Prostate gland (tissue), 2 donors: ENCODE data around the gene SSBP3. TPM values are rescaled to one million over a fixed set of nuclear protein-coding genes. Genes with fewer than 3 reads are reported as not detected.
A peak's percentile ranks its signal among the peaks of the same experiment; 100 is the strongest.

Experiments used
- DNase-seq: peaks from one replicate; pipeline ENCODE4 v3.0.0-alpha.2; 2019; ENCODE audit warnings: low spot score
- H3K27ac ChIP-seq, 2 donors: fragments of 200-600 bp; sonication (generic); 2 replicates each; pipeline ENCODE4 v1.5.1; 2017 to 2019
- H3K27me3 ChIP-seq: fragments of 200-600 bp; sonication (generic); replicated peaks from 2 replicates; pipeline ENCODE4 v1.5.1; 2019; ENCODE audit not compliant: insufficient read depth
- H3K36me3 ChIP-seq, 2 donors: fragments of 200-600 bp; sonication (generic); 1 replicate in 1 of 2; 2 replicates in 1 of 2; pipeline versions ENCODE4 v1.5.1 to v1.8.1; 2017 to 2019
- H3K4me1 ChIP-seq: fragments of 200-600 bp; sonication (generic); replicated peaks from 2 replicates; pipeline ENCODE4 v1.5.1; 2019
- H3K4me3 ChIP-seq, 2 donors: fragments of 200-600 bp; sonication (generic); 2 replicates each; pipeline ENCODE4 v1.5.1; 2017 to 2019
- H3K9me3 ChIP-seq: fragments of 200-600 bp; sonication (generic); 2 replicates; pipeline ENCODE4 v1.5.1; 2017
- POLR2A ChIP-seq: fragments of 450-650 bp; IDR thresholded peaks from one replicate; pipeline ENCODE4 v1.6.1; 2016; ENCODE audit warnings: antibody characterized with exemption, mild to moderate bottlenecking
- POLR2AphosphoS5 ChIP-seq: sonication (generic); formaldehyde crosslinking; IDR thresholded peaks from one replicate; pipeline ENCODE4 v1.6.1; 2017; ENCODE audit warnings: antibody characterized with exemption
- WGBS: methylation state at CpG from one replicate; pipeline ENCODE4 v1.1.5; 2018; 5-methylcytosine and 5-hydroxymethylcytosine counted together
- intact Hi-C: fragments of 100-400 bp; cut with DNase I; formaldehyde crosslinking; loops from one replicate; pipeline ENCODE4 v1.14.2; 2022
- total RNA-seq, 2 donors: library from RNA; depleted of rRNA; stranded (reverse); fragments of >200 nt; gene quantifications; one replicate each; pipeline ENCODE4 v1.1.0, GENCODE V29; 2016
- TF ChIP-seq, protein P1 (sequence below), 4 experiments: fragments of 200-600 bp in 2 of 4; fragments of 450-650 bp in 2 of 4; sonication (generic) in 2 of 4; IDR thresholded peaks; 1 replicate in 3 of 4; 2 replicates in 1 of 4; pipeline ENCODE4 v1.5.1; 2016 to 2019; ENCODE audit warnings: antibody characterized with exemption in 4 of 4, mild to moderate bottlenecking in 2 of 4, moderate library complexity in 2 of 4

Gene SSBP3
- total RNA-seq, 2 donors from 2014 or later: 45.0 to 94.4 TPM

DNA sequence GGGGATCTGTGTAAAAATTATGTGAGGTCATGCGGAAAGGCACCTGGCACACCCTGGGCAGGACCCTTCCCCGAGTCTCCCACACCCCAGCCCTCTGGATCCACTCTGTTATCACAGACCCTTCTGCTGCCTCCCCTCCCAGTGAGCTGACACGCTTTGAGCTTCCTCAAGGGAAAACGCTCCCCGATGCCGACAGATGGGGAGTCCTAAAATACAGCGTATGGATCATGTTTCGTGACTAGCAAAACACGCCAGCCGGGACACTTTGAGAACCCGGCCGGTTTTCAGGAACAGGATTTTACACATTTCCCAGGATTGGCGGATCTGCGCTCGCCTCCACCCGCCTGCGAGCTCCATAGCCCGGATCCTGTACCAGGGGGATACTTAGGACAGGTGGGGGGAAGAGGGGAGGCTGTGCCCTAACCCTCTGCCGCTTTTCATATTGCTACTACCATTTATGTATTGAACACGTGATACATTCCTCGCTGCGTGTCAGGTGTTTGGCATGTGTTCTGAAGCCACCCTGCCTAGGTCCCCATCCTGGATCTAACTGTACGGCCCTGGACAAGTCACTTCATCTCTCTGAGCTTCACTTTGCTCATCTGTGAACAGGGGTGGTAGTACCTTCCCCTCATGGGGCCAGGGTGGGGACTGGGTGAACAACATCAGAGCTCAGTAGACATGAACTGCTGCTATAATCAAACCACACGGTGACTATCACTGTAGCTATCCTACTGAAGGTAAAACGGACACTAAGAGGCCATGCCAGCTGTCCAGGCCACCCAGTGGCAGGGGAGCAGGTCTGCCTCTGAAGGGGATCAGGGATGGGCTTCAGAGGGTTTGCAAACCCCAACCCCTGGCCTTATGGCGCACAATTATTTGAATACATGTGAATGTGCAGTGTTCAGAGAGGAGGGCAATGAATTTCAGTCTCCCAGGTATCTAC is 63.2 kb downstream of the SSBP3 start:
- H3K4me3 ChIP-seq: no peak overlapping the region
- TF ChIP-seq, protein P1, sequence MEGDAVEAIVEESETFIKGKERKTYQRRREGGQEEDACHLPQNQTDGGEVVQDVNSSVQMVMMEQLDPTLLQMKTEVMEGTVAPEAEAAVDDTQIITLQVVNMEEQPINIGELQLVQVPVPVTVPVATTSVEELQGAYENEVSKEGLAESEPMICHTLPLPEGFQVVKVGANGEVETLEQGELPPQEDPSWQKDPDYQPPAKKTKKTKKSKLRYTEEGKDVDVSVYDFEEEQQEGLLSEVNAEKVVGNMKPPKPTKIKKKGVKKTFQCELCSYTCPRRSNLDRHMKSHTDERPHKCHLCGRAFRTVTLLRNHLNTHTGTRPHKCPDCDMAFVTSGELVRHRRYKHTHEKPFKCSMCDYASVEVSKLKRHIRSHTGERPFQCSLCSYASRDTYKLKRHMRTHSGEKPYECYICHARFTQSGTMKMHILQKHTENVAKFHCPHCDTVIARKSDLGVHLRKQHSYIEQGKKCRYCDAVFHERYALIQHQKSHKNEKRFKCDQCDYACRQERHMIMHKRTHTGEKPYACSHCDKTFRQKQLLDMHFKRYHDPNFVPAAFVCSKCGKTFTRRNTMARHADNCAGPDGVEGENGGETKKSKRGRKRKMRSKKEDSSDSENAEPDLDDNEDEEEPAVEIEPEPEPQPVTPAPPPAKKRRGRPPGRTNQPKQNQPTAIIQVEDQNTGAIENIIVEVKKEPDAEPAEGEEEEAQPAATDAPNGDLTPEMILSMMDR (IDR thresholded peaks at IDR 0.05): no peak
- no peak for TF ChIP-seq POLR2A
- TF ChIP-seq POLR2AphosphoS5: no peak
- no peaks in the 10 kb centered on the region for H3K27me3 ChIP-seq
- DNase-seq: no peak
- no peaks in the 10 kb centered on the region for H3K9me3 ChIP-seq
- no peaks in the 10 kb centered on the region for H3K36me3 ChIP-seq
- intact Hi-C loops: no loop called here
- H3K27ac ChIP-seq: peak overlapping the region in 1 of 2 donors; percentile 80
- WGBS: 64% methylated on average over 26 of the region's 26 CpGs
- H3K4me1 ChIP-seq: peaks cover 16% of the 10 kb centered on the region

DNA sequence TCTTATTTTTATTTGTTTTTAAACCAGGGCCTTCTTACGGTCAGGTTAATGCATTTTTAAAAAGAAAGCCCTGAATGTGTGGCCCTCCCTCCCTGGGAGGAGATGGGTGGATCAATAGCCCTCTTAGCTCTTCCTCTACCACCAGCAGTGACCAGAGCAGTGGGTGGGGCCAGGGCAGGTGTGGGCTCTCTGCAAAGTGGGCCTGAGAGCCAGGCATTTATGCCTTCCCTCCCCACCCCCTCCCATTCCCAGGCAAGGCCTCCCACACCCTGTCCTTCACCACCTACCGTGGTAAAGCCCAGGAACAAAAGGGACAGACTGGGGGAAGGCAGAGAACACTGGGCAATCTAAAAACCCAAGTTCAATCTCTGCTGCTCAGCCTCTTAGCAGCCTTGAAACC is 63.9 kb downstream of the SSBP3 start:
- no peak overlapping the region for H3K4me3 ChIP-seq
- no peak for DNase-seq
- WGBS: 51% methylated on average over 2 of the region's 2 CpGs
- no peaks in the 10 kb centered on the region for H3K27me3 ChIP-seq
- H3K27ac ChIP-seq: peak overlapping the region in 1 of 2 donors; percentile 29
- H3K9me3 ChIP-seq: no peaks in the 10 kb centered on the region
- peaks cover 16% of the 10 kb centered on the region for H3K4me1 ChIP-seq
- intact Hi-C loops: no loop called here
- TF ChIP-seq, protein P1 (IDR thresholded peaks at IDR 0.05): no peak
- TF ChIP-seq POLR2AphosphoS5 (no peak), POLR2A (no peak)
- H3K36me3 ChIP-seq: no peaks in the 10 kb centered on the region

GRCh38 chr1:54341763-54342162 is 64.4 kb downstream of the SSBP3 start:
- TF ChIP-seq POLR2AphosphoS5 (no peak), POLR2A (no peak)
- TF ChIP-seq, protein P1 (IDR thresholded peaks at IDR 0.05): no peak
- Histone ChIP-seq H3K4me3 (no peak overlapping the region), H3K27me3 (no peaks in the 10 kb centered on the region), H3K27ac (peak overlapping the region in 1 of 2 donors; percentile 29), H3K9me3 (no peaks in the 10 kb centered on the region), H3K4me1 (peaks cover 16% of the 10 kb centered on the region), H3K36me3 (no peaks in the 10 kb centered on the region)
- intact Hi-C loops: no loop called here
- DNase-seq: no peak
- 94% methylated on average over 9 of the region's 9 CpGs for WGBS

GRCh38 chr1:54340878-54341277 is 65.3 kb downstream of the SSBP3 start:
- TF ChIP-seq, protein P1 (IDR thresholded peaks at IDR 0.05): no peak
- TF ChIP-seq POLR2A: no peak
- TF ChIP-seq POLR2AphosphoS5: no peak
- DNase-seq: no peak
- H3K36me3 ChIP-seq: no peaks in the 10 kb centered on the region
- H3K27me3 ChIP-seq: no peaks in the 10 kb centered on the region
- 59% methylated on average over 5 of the region's 5 CpGs for WGBS
- no peak overlapping the region for H3K4me3 ChIP-seq
- H3K9me3 ChIP-seq: no peaks in the 10 kb centered on the region
- H3K27ac ChIP-seq: peak overlapping the region in 1 of 2 donors; percentile 22
- peaks cover 16% of the 10 kb centered on the region for H3K4me1 ChIP-seq
- intact Hi-C loops: no loop called here

DNA sequence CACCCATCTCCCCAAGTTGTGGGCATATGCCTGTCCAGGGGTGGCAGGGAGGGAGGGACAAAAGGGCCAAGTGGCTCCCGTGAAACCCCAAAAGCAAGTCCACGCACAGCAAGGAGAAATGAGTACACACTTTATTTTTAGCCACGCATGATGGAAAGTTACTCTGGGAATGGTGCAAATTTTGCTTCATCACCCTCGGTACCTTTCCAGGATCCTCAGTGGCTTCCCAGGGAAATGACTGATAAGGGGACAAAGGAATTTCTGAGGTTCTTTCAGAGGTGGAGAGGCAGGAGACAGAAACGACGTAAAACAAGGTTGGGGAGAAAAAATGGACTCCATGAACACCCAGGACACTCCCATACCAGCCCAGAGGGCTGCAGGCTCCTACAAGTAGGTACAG is 65.8 kb downstream of the SSBP3 start:
- H3K27ac ChIP-seq: peak overlapping the region in 1 of 2 donors; percentile 22
- intact Hi-C loops: no loop called here
- no peak for DNase-seq
- H3K27me3 ChIP-seq: no peaks in the 10 kb centered on the region
- H3K4me1 ChIP-seq: peaks cover 20% of the 10 kb centered on the region
- H3K9me3 ChIP-seq: no peaks in the 10 kb centered on the region
- no peak overlapping the region for H3K4me3 ChIP-seq
- WGBS: 77% methylated on average over 6 of the region's 6 CpGs
- TF ChIP-seq POLR2AphosphoS5 (no peak), POLR2A (no peak)
- TF ChIP-seq, protein P1 (IDR thresholded peaks at IDR 0.05): no peak
- no peaks in the 10 kb centered on the region for H3K36me3 ChIP-seq
